ENCODE measurements around the gene ACBD6.

- TF ChIP-seq CTCF (conservative IDR thresholded peaks at IDR 0.05; ENCODE audit: low read depth, low read length) (no peak), EZH2 (IDR thresholded peaks at IDR 0.05; ENCODE audit: borderline replicate concordance, low read depth, low read length, poor library complexity, severe bottlenecking) (no peak)
Measured at GRCh38 chr1:180247061-180247460, 255.3 kb downstream of the ACBD6 start.
